Measurements from ENCODE around the gene HOXD8. TPM values are rescaled to one million over a fixed set of nuclear protein-coding genes. Genes with fewer than 3 reads are reported as not detected.

The HOXD8 gene
- total RNA-seq, 1 experiment from 2014 or later: 1.9 TPM

- no TSS peak for BruUV-seq (replicated peaks)
- H3K79me2 ChIP-seq (ENCODE audit: low read length): no peaks in the 10 kb centered on the region
- no peaks in the 10 kb centered on the region for H3K27me3 ChIP-seq (ENCODE audit: low read length)
- H3K4me2 ChIP-seq (ENCODE audit: low read length): no peak overlapping the region
- H3K4me1 ChIP-seq (ENCODE audit: insufficient read depth, low read length): no peaks in the 10 kb centered on the region
- H2AFZ ChIP-seq (ENCODE audit: low read length): no peak overlapping the region
- ATAC-seq: no peak
- H3K9me3 ChIP-seq (ENCODE audit: low read length): no peaks in the 10 kb centered on the region
- H3K9ac ChIP-seq (ENCODE audit: low read length): no peak overlapping the region
- no peaks in the 10 kb centered on the region for H3K9me2 ChIP-seq (replicated peaks; ENCODE audit: low read length)
- intact Hi-C loops (cut with micrococcal nuclease): no loop called here
- H3K36me3 ChIP-seq (ENCODE audit: low read depth, low read length): no peaks in the 10 kb centered on the region
- ChIA-PET POLR2A (ENCODE audit: unreplicated experiment) (no interaction called here), CTCF (no interaction called here)
- no peak overlapping the region for H3K4me3 ChIP-seq (ENCODE audit: low read length)
- DNase-seq: no peak
- TF ChIP-seq CTCF (conservative IDR thresholded peaks at IDR 0.05; ENCODE audit: low read depth, low read length) (no peak), EZH2phosphoT487 (IDR thresholded peaks at IDR 0.05; ENCODE audit: borderline replicate concordance, low read length) (no peak), EZH2 (IDR thresholded peaks at IDR 0.05; ENCODE audit: low read length, unreplicated experiment) (no peak)
- no peaks in the 10 kb centered on the region for H4K20me1 ChIP-seq (ENCODE audit: low read length)
- H3F3A ChIP-seq (ENCODE audit: low read length, unreplicated experiment): no peaks in the 10 kb centered on the region
- H3K27ac ChIP-seq (ENCODE audit: low read length): no peak overlapping the region
These were observed 28.1 kb downstream of the HOXD8 start for GRCh38 chr2:176157499-176158185.

- POLR2A ChIA-PET (ENCODE audit: unreplicated experiment): no interaction called here
- H3K9ac ChIP-seq (ENCODE audit: low read length): no peak overlapping the region
- no peak overlapping the region for H2AFZ ChIP-seq (ENCODE audit: low read length)
- no peaks in the 10 kb centered on the region for H3K9me3 ChIP-seq (ENCODE audit: low read length)
- H3K27ac ChIP-seq (ENCODE audit: low read length): no peak overlapping the region
- H3K4me1 ChIP-seq (ENCODE audit: insufficient read depth, low read length): no peaks in the 10 kb centered on the region
- no peak overlapping the region for H3K4me3 ChIP-seq (ENCODE audit: low read length)
- no peaks in the 10 kb centered on the region for H3K36me3 ChIP-seq (ENCODE audit: low read depth, low read length)
- no peaks in the 10 kb centered on the region for H3K9me2 ChIP-seq (replicated peaks; ENCODE audit: low read length)
- intact Hi-C loops (cut with micrococcal nuclease): no loop called here
- no peak overlapping the region for H3K4me2 ChIP-seq (ENCODE audit: low read length)
- no peaks in the 10 kb centered on the region for H3F3A ChIP-seq (ENCODE audit: low read length, unreplicated experiment)
- TF ChIP-seq EZH2phosphoT487 (IDR thresholded peaks at IDR 0.05; ENCODE audit: borderline replicate concordance, low read length): no peak
- no peak for TF ChIP-seq EZH2 (IDR thresholded peaks at IDR 0.05; ENCODE audit: low read length, unreplicated experiment)
- no peak for TF ChIP-seq CTCF (conservative IDR thresholded peaks at IDR 0.05; ENCODE audit: low read depth, low read length)
- CTCF ChIA-PET: no interaction called here
- H3K27me3 ChIP-seq (ENCODE audit: low read length): no peaks in the 10 kb centered on the region
- H4K20me1 ChIP-seq (ENCODE audit: low read length): no peaks in the 10 kb centered on the region
- no peaks in the 10 kb centered on the region for H3K79me2 ChIP-seq (ENCODE audit: low read length)
- ATAC-seq (no peak), DNase-seq (no peak)
- BruUV-seq (replicated peaks): no TSS peak
These were observed 28.7 kb downstream of the HOXD8 start for GRCh38 chr2:176158186-176158591.

GRCh38 chr2:176158855-176159662 lies 29.6 kb downstream of the HOXD8 start:
- DNase-seq: no peak
- no peaks in the 10 kb centered on the region for H4K20me1 ChIP-seq (ENCODE audit: low read length)
- no peaks in the 10 kb centered on the region for H3K36me3 ChIP-seq (ENCODE audit: low read depth, low read length)
- ChIA-PET POLR2A (ENCODE audit: unreplicated experiment) (no interaction called here), CTCF (no interaction called here)
- H3K4me1 ChIP-seq (ENCODE audit: insufficient read depth, low read length): no peaks in the 10 kb centered on the region
- no peak overlapping the region for H2AFZ ChIP-seq (ENCODE audit: low read length)
- no peak overlapping the region for H3K4me3 ChIP-seq (ENCODE audit: low read length)
- no TSS peak for BruUV-seq (replicated peaks)
- H3F3A ChIP-seq (ENCODE audit: low read length, unreplicated experiment): no peaks in the 10 kb centered on the region
- TF ChIP-seq EZH2phosphoT487 (IDR thresholded peaks at IDR 0.05; ENCODE audit: borderline replicate concordance, low read length) (no peak), CTCF (conservative IDR thresholded peaks at IDR 0.05; ENCODE audit: low read depth, low read length) (no peak), EZH2 (IDR thresholded peaks at IDR 0.05; ENCODE audit: low read length, unreplicated experiment) (no peak)
- no peaks in the 10 kb centered on the region for H3K9me2 ChIP-seq (replicated peaks; ENCODE audit: low read length)
- H3K27me3 ChIP-seq (ENCODE audit: low read length): no peaks in the 10 kb centered on the region
- no peak overlapping the region for H3K4me2 ChIP-seq (ENCODE audit: low read length)
- H3K79me2 ChIP-seq (ENCODE audit: low read length): no peaks in the 10 kb centered on the region
- no peak overlapping the region for H3K9ac ChIP-seq (ENCODE audit: low read length)
- H3K27ac ChIP-seq (ENCODE audit: low read length): no peak overlapping the region
- H3K9me3 ChIP-seq (ENCODE audit: low read length): no peaks in the 10 kb centered on the region
- intact Hi-C loops (cut with micrococcal nuclease): no loop called here
- no peak for ATAC-seq
